ENCODE data around the gene ME2. TPM values are rescaled to one million over a fixed set of nuclear protein-coding genes. Genes with fewer than 3 reads are reported as not detected.

ME2 gene
- total and polyA plus RNA-seq, 8 donors = 16.6 to 100 (median 58.5) TPM

DNA sequence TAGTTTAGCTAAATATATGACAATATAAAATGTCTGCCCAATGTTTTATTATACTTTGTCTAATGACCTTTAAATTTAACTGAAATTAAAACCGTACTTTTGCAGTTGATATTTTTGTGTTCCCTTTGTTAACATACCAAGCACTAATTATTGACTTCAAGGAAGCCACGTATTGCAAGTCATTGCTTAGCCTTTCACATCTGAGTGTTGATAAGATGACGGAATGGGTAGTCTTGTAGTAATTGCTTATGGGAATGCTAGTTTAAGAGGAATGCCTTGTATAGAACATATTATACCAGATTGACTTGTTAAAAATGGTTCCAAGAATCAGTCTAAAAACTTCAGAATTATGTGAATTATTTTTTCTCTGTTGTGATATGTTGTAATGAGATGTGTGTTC, 74.9 kb downstream of the ME2 start:
- no peaks in the 10 kb centered on the region for H3K9me3 ChIP-seq
- intact Hi-C loops (cut with DNase I; ENCODE audit: low total_unique reads) = no loop called here
- 43 to 62% (median 48%) methylated on average over 3 of the region's 3 CpGs for WGBS, 5 donors
- H3K27ac ChIP-seq = no peak overlapping the region
- no peaks in the 10 kb centered on the region for H3K36me3 ChIP-seq
- H3K4me3 ChIP-seq = no peak overlapping the region
- no peak for DNase-seq
- TF ChIP-seq CTCF (IDR thresholded peaks at IDR 0.05) = no peak
- no peak for TF ChIP-seq EP300 (IDR thresholded peaks at IDR 0.05)
- no peaks in the 10 kb centered on the region for H3K4me1 ChIP-seq
- H3K27me3 ChIP-seq = no peaks in the 10 kb centered on the region

DNA sequence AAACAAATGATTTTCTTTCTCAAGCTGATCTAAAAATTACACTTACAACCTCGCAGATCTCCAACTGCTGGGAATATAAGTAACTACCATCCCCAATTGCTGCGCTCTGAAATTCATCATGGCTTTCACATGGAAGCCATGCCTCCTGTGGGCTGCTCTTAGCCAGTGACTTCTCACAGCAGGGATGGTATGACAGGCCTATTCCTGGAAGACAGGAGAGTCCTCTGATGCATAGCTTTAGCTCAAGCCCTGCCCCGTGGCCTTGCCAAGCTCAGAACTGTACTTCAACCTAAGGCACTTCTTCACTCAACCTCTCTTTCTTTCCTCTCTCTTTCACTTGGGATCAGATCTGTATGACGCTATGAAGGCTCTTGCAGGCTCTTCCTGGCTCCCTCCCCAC, 76.3 kb downstream of the ME2 start:
- TF ChIP-seq POLR2A (IDR thresholded peaks at IDR 0.05) (no peak), CTCF (IDR thresholded peaks at IDR 0.05) (no peak), EP300 (IDR thresholded peaks at IDR 0.05) (no peak), POLR2AphosphoS5 (IDR thresholded peaks at IDR 0.05) (no peak)
- no peak overlapping the region for H3K27ac ChIP-seq
- no peak for DNase-seq
- no peak overlapping the region for H3K4me3 ChIP-seq
- H3K9me3 ChIP-seq = no peaks in the 10 kb centered on the region
- H3K4me1 ChIP-seq = no peaks in the 10 kb centered on the region
- WGBS, 5 donors = 88 to 97% (median 89%) methylated on average over 4 of the region's 4 CpGs
- no peaks in the 10 kb centered on the region for H3K36me3 ChIP-seq
- intact Hi-C loops (cut with DNase I; ENCODE audit: low total_unique reads) = no loop called here
- no peaks in the 10 kb centered on the region for H3K27me3 ChIP-seq

GRCh38 chr18:50956116-50956515, 77.2 kb downstream of the ME2 start:
- Histone ChIP-seq H3K27ac (no peak overlapping the region), H3K4me1 (no peaks in the 10 kb centered on the region), H3K36me3 (no peaks in the 10 kb centered on the region), H3K9me3 (peaks cover 0 to 6% (median 2%) of the 10 kb centered on the region in 4 donors), H3K27me3 (no peaks in the 10 kb centered on the region), H3K4me3 (no peak overlapping the region)
- TF ChIP-seq EP300 (IDR thresholded peaks at IDR 0.05) = no peak
- no peak for TF ChIP-seq POLR2AphosphoS5 (IDR thresholded peaks at IDR 0.05)
- no peak for TF ChIP-seq POLR2A (IDR thresholded peaks at IDR 0.05)
- no peak for TF ChIP-seq CTCF (IDR thresholded peaks at IDR 0.05)
- intact Hi-C loops (cut with DNase I; ENCODE audit: low total_unique reads) = no loop called here
- WGBS, 5 donors = 87 to 98% (median 95%) methylated on average over 3 of the region's 3 CpGs
- DNase-seq = no peak

DNA sequence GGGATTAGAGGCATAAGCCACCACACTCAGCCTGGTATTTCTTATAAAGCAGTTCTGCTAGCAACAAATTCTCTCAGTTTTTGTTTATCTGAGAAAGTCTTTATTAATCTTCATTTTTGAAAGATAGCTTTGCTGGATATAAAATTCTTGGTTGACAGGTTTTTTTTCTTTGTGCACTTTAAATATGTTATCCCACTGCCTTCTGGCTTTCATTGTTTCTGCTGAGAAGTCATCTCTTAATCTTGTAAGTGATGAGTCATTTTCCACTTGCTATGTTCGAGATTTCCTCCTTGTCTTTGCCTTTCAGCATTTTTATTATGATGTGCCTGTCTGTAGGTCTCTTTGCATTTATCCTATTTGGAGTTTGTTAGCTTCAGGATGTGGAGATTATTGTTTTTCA, 83.1 kb downstream of the ME2 start:
- DNase-seq = no peak
- 66 to 95% (median 84%) methylated on average over 1 of the region's 1 CpG for WGBS, 5 donors
- intact Hi-C loops (cut with DNase I; ENCODE audit: low total_unique reads) = loop anchor here (10.0 kb wide), 1 partner anchor 63 kb away; no protein-coding TSS in a partner anchor

More for the DNA sequence above, 83.1 kb downstream of the ME2 start:
- Histone ChIP-seq H3K4me1 (no peaks in the 10 kb centered on the region), H3K4me3 (no peak overlapping the region), H3K9me3 (peaks cover 12 to 32% (median 23%) of the 10 kb centered on the region in 4 donors), H3K27me3 (no peaks in the 10 kb centered on the region), H3K27ac (no peak overlapping the region), H3K36me3 (no peaks in the 10 kb centered on the region)
- TF ChIP-seq EP300 (IDR thresholded peaks at IDR 0.05) = no peak
- TF ChIP-seq CTCF (IDR thresholded peaks at IDR 0.05) = no peak
- TF ChIP-seq POLR2A (IDR thresholded peaks at IDR 0.05) = no peak
- TF ChIP-seq POLR2AphosphoS5 (IDR thresholded peaks at IDR 0.05) = no peak

Measured in stomach (tissue), 9 donors.